Prostate gland (tissue), 2 donors: ENCODE data around the gene ARID2. TPM values are rescaled to one million over a fixed set of nuclear protein-coding genes. Genes with fewer than 3 reads are reported as not detected.

Experiments used
- DNase-seq: peaks from one replicate; pipeline ENCODE4 v3.0.0-alpha.2; 2019; ENCODE audit warnings: low spot score
- H3K27ac ChIP-seq, 2 donors: fragments of 200-600 bp; sonication (generic); 2 replicates each; pipeline ENCODE4 v1.5.1; 2017 to 2019
- H3K27me3 ChIP-seq: fragments of 200-600 bp; sonication (generic); replicated peaks from 2 replicates; pipeline ENCODE4 v1.5.1; 2019; ENCODE audit not compliant: insufficient read depth
- H3K36me3 ChIP-seq, 2 donors: fragments of 200-600 bp; sonication (generic); 1 replicate in 1 of 2; 2 replicates in 1 of 2; pipeline versions ENCODE4 v1.5.1 to v1.8.1; 2017 to 2019
- H3K4me1 ChIP-seq: fragments of 200-600 bp; sonication (generic); replicated peaks from 2 replicates; pipeline ENCODE4 v1.5.1; 2019
- H3K4me3 ChIP-seq, 2 donors: fragments of 200-600 bp; sonication (generic); 2 replicates each; pipeline ENCODE4 v1.5.1; 2017 to 2019
- H3K9me3 ChIP-seq: fragments of 200-600 bp; sonication (generic); 2 replicates; pipeline ENCODE4 v1.5.1; 2017
- CTCF ChIP-seq, 4 experiments: fragments of 200-600 bp in 2 of 4; fragments of 450-650 bp in 2 of 4; sonication (generic) in 2 of 4; IDR thresholded peaks; 1 replicate in 3 of 4; 2 replicates in 1 of 4; pipeline ENCODE4 v1.5.1; 2016 to 2019; ENCODE audit warnings: antibody characterized with exemption in 4 of 4, mild to moderate bottlenecking in 2 of 4, moderate library complexity in 2 of 4
- POLR2A ChIP-seq: fragments of 450-650 bp; IDR thresholded peaks from one replicate; pipeline ENCODE4 v1.6.1; 2016; ENCODE audit warnings: antibody characterized with exemption, mild to moderate bottlenecking
- POLR2AphosphoS5 ChIP-seq: sonication (generic); formaldehyde crosslinking; IDR thresholded peaks from one replicate; pipeline ENCODE4 v1.6.1; 2017; ENCODE audit warnings: antibody characterized with exemption
- WGBS: methylation state at CpG from one replicate; pipeline ENCODE4 v1.1.5; 2018; 5-methylcytosine and 5-hydroxymethylcytosine counted together
- intact Hi-C: fragments of 100-400 bp; cut with DNase I; formaldehyde crosslinking; loops from one replicate; pipeline ENCODE4 v1.14.2; 2022
- total RNA-seq, 2 donors: library from RNA; depleted of rRNA; stranded (reverse); fragments of >200 nt; gene quantifications; one replicate each; pipeline ENCODE4 v1.1.0, GENCODE V29; 2016

ARID2 gene
- total RNA-seq, 2 donors from 2014 or later: 29.5 to 47.3 TPM

GRCh38 chr12:45833401-45833800 lies 103.9 kb downstream of the ARID2 start:
- no peaks in the 10 kb centered on the region for H3K27me3 ChIP-seq
- no peak overlapping the region for H3K27ac ChIP-seq
- no peaks in the 10 kb centered on the region for H3K36me3 ChIP-seq
- no peak overlapping the region for H3K4me3 ChIP-seq
- no peaks in the 10 kb centered on the region for H3K4me1 ChIP-seq
- intact Hi-C loops: no loop called here
- no peak for DNase-seq
- no peaks in the 10 kb centered on the region for H3K9me3 ChIP-seq
- TF ChIP-seq POLR2AphosphoS5 (no peak), CTCF (IDR thresholded peaks at IDR 0.05) (no peak), POLR2A (no peak)

GRCh38 chr12:45834809-45835208 lies 105.3 kb downstream of the ARID2 start:
- WGBS: 100% methylated on average over 1 of the region's 1 CpG
- Histone ChIP-seq H3K9me3 (no peaks in the 10 kb centered on the region), H3K4me1 (no peaks in the 10 kb centered on the region), H3K36me3 (no peaks in the 10 kb centered on the region), H3K4me3 (no peak overlapping the region), H3K27ac (no peak overlapping the region), H3K27me3 (no peaks in the 10 kb centered on the region)
- TF ChIP-seq POLR2A: no peak
- no peak for TF ChIP-seq POLR2AphosphoS5
- TF ChIP-seq CTCF (IDR thresholded peaks at IDR 0.05): no peak
- intact Hi-C loops: no loop called here
- DNase-seq: no peak

- H3K27ac ChIP-seq: no peak overlapping the region
- TF ChIP-seq CTCF (IDR thresholded peaks at IDR 0.05): no peak
- TF ChIP-seq POLR2A: no peak
- TF ChIP-seq POLR2AphosphoS5: no peak
- H3K4me3 ChIP-seq: no peak overlapping the region
- no peaks in the 10 kb centered on the region for H3K9me3 ChIP-seq
- no peaks in the 10 kb centered on the region for H3K27me3 ChIP-seq
- no peaks in the 10 kb centered on the region for H3K4me1 ChIP-seq
- WGBS: 100% methylated on average over 1 of the region's 1 CpG
- DNase-seq: no peak
- intact Hi-C loops: no loop called here
- no peaks in the 10 kb centered on the region for H3K36me3 ChIP-seq
Measured at GRCh38 chr12:45839917-45840316, 110.4 kb downstream of the ARID2 start.

GRCh38 chr12:45849289-45849688 lies 119.8 kb downstream of the ARID2 start:
- Histone ChIP-seq H3K36me3 (peaks cover 0 to 18% of the 10 kb centered on the region in 2 donors), H3K9me3 (no peaks in the 10 kb centered on the region), H3K4me3 (no peak overlapping the region), H3K27ac (no peak overlapping the region), H3K27me3 (no peaks in the 10 kb centered on the region), H3K4me1 (no peaks in the 10 kb centered on the region)
- WGBS: 55% methylated on average over 3 of the region's 3 CpGs
- no peak for DNase-seq
- TF ChIP-seq POLR2AphosphoS5 (no peak), POLR2A (no peak), CTCF (IDR thresholded peaks at IDR 0.05) (no peak)
- intact Hi-C loops: no loop called here

GRCh38 chr12:45850302-45850701 lies 120.8 kb downstream of the ARID2 start:
- Histone ChIP-seq H3K27ac (no peak overlapping the region), H3K9me3 (no peaks in the 10 kb centered on the region), H3K27me3 (no peaks in the 10 kb centered on the region), H3K4me1 (no peaks in the 10 kb centered on the region), H3K36me3 (peaks cover 0 to 18% of the 10 kb centered on the region in 2 donors), H3K4me3 (no peak overlapping the region)
- intact Hi-C loops: no loop called here
- TF ChIP-seq CTCF (IDR thresholded peaks at IDR 0.05): no peak
- TF ChIP-seq POLR2AphosphoS5: no peak
- no peak for TF ChIP-seq POLR2A
- no peak for DNase-seq
